Measurements from ENCODE around the gene WIPI1. TPM values are rescaled to one million over a fixed set of nuclear protein-coding genes. Genes with fewer than 3 reads are reported as not detected.
"Not testable (repeated sequence)": the region's sequence is repeated elsewhere in the genome, so short reads cannot be mapped to it uniquely, and the experiment has no call there.

Gene WIPI1
- total RNA-seq, 6 experiments from 2014 or later, result 62.6 to 90.9 (median 84.9) TPM

DNA sequence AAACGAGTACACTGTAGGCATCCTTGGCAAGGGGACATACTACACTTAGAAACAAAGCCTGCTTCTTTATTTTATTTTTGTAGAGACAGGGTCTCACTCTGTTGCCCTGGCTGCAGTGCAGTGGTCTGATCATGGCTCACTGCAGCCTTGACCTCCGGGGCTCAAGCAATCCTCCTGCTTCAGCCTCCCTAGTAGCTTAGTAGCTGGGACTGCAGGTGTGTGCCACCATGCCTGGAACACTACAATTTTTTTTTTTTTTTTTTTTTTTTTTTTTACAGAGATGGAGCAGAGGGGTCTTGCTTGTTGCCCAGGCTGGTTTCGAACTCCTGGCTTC is 78.2 kb downstream of the WIPI1 start:
- TF ChIP-seq, protein P1, sequence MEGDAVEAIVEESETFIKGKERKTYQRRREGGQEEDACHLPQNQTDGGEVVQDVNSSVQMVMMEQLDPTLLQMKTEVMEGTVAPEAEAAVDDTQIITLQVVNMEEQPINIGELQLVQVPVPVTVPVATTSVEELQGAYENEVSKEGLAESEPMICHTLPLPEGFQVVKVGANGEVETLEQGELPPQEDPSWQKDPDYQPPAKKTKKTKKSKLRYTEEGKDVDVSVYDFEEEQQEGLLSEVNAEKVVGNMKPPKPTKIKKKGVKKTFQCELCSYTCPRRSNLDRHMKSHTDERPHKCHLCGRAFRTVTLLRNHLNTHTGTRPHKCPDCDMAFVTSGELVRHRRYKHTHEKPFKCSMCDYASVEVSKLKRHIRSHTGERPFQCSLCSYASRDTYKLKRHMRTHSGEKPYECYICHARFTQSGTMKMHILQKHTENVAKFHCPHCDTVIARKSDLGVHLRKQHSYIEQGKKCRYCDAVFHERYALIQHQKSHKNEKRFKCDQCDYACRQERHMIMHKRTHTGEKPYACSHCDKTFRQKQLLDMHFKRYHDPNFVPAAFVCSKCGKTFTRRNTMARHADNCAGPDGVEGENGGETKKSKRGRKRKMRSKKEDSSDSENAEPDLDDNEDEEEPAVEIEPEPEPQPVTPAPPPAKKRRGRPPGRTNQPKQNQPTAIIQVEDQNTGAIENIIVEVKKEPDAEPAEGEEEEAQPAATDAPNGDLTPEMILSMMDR (IDR thresholded peaks at IDR 0.05), result no peak
- Mint-ChIP-seq H3K4me1 (ENCODE audit: low read depth) (peaks cover 68% of the 10 kb centered on the region), H3K36me3 (ENCODE audit: low read depth) (no peaks in the 10 kb centered on the region), H3K9me3 (no peaks in the 10 kb centered on the region), H3K27me3 (ENCODE audit: insufficient read depth) (peaks cover 4% of the 10 kb centered on the region), H3K27ac (peak overlapping the region; percentile 100), H3K4me3 (no peak overlapping the region)
- DNase-seq, result no peak

- no peaks in the 10 kb centered on the region for H3K9me3 Mint-ChIP-seq
- no peaks in the 10 kb centered on the region for H3K36me3 Mint-ChIP-seq (ENCODE audit: low read depth)
- H3K4me1 Mint-ChIP-seq (ENCODE audit: low read depth), result peaks cover 62% of the 10 kb centered on the region
- H3K27me3 Mint-ChIP-seq (ENCODE audit: insufficient read depth), result peaks cover 4% of the 10 kb centered on the region
- TF ChIP-seq, protein P1 (IDR thresholded peaks at IDR 0.05), result no peak
- peak; percentile 94 for DNase-seq
- H3K27ac Mint-ChIP-seq, result peak overlapping the region; percentile 100
- H3K4me3 Mint-ChIP-seq, result peak overlapping the region; percentile 80
Observed at GRCh38 chr17:68378268-68379176, 78.8 kb downstream of the WIPI1 start.

DNA sequence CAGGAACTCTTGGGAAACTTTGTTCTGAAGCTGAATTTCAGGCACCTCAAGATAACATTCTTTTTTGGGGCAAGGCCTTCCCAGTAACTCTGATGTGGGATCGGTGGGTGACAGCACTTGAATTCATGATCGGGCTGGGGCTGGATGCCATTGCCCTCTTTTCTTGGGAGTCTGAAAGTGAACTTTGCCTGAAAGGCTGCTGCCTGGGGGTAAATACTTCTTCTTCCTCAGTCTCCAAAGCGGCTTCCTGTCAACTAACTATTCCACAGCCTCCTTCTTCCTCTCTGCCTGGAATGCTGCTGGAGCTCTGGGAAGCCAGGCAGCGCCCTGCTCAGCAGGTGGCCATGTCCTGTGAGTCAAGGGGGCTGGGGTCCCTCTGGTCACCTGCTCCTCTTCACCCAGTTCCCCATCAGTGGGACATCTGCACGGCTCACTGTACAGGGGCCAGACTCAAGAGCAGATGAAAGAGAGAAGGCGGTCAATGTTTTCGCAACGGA is 79.5 kb downstream of the WIPI1 start:
- TF ChIP-seq, protein P1 (IDR thresholded peaks at IDR 0.05), result no peak
- H3K4me1 Mint-ChIP-seq (ENCODE audit: low read depth), result peaks cover 55% of the 10 kb centered on the region
- no peaks in the 10 kb centered on the region for H3K36me3 Mint-ChIP-seq (ENCODE audit: low read depth)
- H3K27ac Mint-ChIP-seq, result peak overlapping the region; percentile 100
- peak overlapping the region; percentile 80 for H3K4me3 Mint-ChIP-seq
- H3K27me3 Mint-ChIP-seq (ENCODE audit: insufficient read depth), result peaks cover 4% of the 10 kb centered on the region
- H3K9me3 Mint-ChIP-seq, result no peaks in the 10 kb centered on the region
- peak; percentile 10 for DNase-seq

- H3K9me3 Mint-ChIP-seq; H3K27me3 Mint-ChIP-seq (ENCODE audit: insufficient read depth); H3K36me3 Mint-ChIP-seq (ENCODE audit: low read depth); H3K4me3 Mint-ChIP-seq; DNase-seq; H3K27ac Mint-ChIP-seq: not testable (repeated sequence)
- H3K4me1 Mint-ChIP-seq (ENCODE audit: low read depth), result peaks cover 40% of the 10 kb centered on the region
Observed at GRCh38 chr17:68376178-68376577, 81.1 kb downstream of the WIPI1 start.

DNA sequence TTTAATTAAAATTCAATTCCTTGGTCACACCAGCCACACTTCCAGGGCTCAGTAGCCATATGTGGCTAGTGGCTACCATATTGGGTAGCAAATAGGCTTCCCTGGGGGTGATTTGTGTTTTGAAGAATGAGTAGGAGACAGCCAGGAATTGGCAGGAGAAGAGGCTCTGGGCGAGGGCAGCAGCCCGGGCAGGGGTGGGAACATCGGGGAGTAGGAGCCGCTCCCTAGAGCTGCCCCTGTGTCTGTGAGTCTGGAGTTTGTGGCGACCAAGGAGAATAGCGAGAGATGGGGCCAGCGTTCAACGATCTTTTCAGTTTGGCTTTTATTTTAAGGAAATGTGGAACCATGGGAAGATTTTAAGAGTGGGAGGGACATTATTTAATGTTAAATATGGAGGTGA is 81.7 kb downstream of the WIPI1 start:
- no peaks in the 10 kb centered on the region for H3K9me3 Mint-ChIP-seq
- H3K27ac Mint-ChIP-seq, result no peak overlapping the region
- TF ChIP-seq, protein P1 (IDR thresholded peaks at IDR 0.05), result no peak
- peaks cover 4% of the 10 kb centered on the region; the same call in 1 of the 2 replicates for H3K27me3 Mint-ChIP-seq (ENCODE audit: insufficient read depth)
- DNase-seq, result no peak
- H3K4me3 Mint-ChIP-seq, result no peak overlapping the region
- H3K4me1 Mint-ChIP-seq (ENCODE audit: low read depth), result peaks cover 34% of the 10 kb centered on the region
- H3K36me3 Mint-ChIP-seq (ENCODE audit: low read depth), result no peaks in the 10 kb centered on the region

Small RNA genes within 50 kb of the gene (microRNA-seq; reads per million reads assigned to microRNA genes)
- not detected for gene MIR635

Other genes with a start within 250 kb of the WIPI1 start
- gene AMZ2, start 209.5 kb downstream of the WIPI1 start, total RNA-seq (2021; fragmentation: NEBNext Ultra II Directional; extraction: Animal tissue kit (Norgen Biotek cat#: 25700)), result 100 to 1,000 TPM; 108 to 127 (median 123) TPM
- under 1 TPM; 0.12 to 0.56 (median 0.38) TPM for gene SLC16A6, start 166.4 kb downstream of the WIPI1 start, total RNA-seq (2021; fragmentation: NEBNext Ultra II Directional; extraction: Animal tissue kit (Norgen Biotek cat#: 25700))
- 1 to 10 TPM; 4.0 to 7.0 (median 5.0) TPM for gene ARSG, start 166.0 kb downstream of the WIPI1 start, total RNA-seq (2021; fragmentation: NEBNext Ultra II Directional; extraction: Animal tissue kit (Norgen Biotek cat#: 25700))
- 100 to 1,000 TPM; 265 to 302 (median 292) TPM for gene PRKAR1A, start 54.9 kb upstream of the WIPI1 start, total RNA-seq (2021; fragmentation: NEBNext Ultra II Directional; extraction: Animal tissue kit (Norgen Biotek cat#: 25700))
- gene FAM20A, start 143.9 kb upstream of the WIPI1 start, total RNA-seq (2021; fragmentation: NEBNext Ultra II Directional; extraction: Animal tissue kit (Norgen Biotek cat#: 25700)), result not detected

Measured in HFFc6 (cell line).